Cerebellar cortex (tissue), 1 donor: ENCODE data around the gene HTR2B.
"Not testable (repeated sequence)": the region's sequence is repeated elsewhere in the genome, so short reads cannot be mapped to it uniquely, and the experiment has no call there.

ENCODE experiments used
- DNase-seq: peaks from one replicate; pipeline ENCODE4 v3.0.0-alpha.2; 2015; ENCODE audit warnings: low spot score

HTR2B gene

GRCh38 chr2:231124838-231125568, at the start of gene HTR2B:
HTR2B (minus strand) TSS chr2:231125042; CDS start chr2:231123764, 1,278 bp downstream.
- peak; percentile 51 for DNase-seq

- DNase-seq, result peak; percentile 57
These were observed 49.4 kb upstream of the HTR2B start for GRCh38 chr2:231174211-231174651.

GRCh38 chr2:231172025-231172424, 47.2 kb upstream of the HTR2B start:
- DNase-seq, result no peak

GRCh38 chr2:231170055-231170454, 45.2 kb upstream of the HTR2B start:
- DNase-seq, result no peak

- DNase-seq, result no peak
These were observed 44.6 kb upstream of the HTR2B start for GRCh38 chr2:231169488-231169887.

- no peak for DNase-seq
These were observed 43.8 kb upstream of the HTR2B start for GRCh38 chr2:231168460-231169139.

- DNase-seq, result no peak
These were observed 43.1 kb upstream of the HTR2B start for GRCh38 chr2:231167745-231168459.

- no peak for DNase-seq
These were observed 38.7 kb upstream of the HTR2B start for GRCh38 chr2:231163414-231164095.

GRCh38 chr2:231163011-231163410, 38.2 kb upstream of the HTR2B start:
- DNase-seq, result no peak

- peak; percentile 80 for DNase-seq
These were observed 37.1 kb upstream of the HTR2B start for GRCh38 chr2:231161877-231162329.

- DNase-seq, result no peak
These were observed 36.5 kb upstream of the HTR2B start for GRCh38 chr2:231161252-231161839.

GRCh38 chr2:231160701-231161100, 35.9 kb upstream of the HTR2B start:
- DNase-seq, result no peak

GRCh38 chr2:231159306-231159705, 34.5 kb upstream of the HTR2B start:
- DNase-seq, result peak; percentile 63

- DNase-seq, result no peak
These were observed 28.1 kb upstream of the HTR2B start for GRCh38 chr2:231152800-231153557.

GRCh38 chr2:231146665-231147064, 21.8 kb upstream of the HTR2B start:
- DNase-seq, result no peak

GRCh38 chr2:231144896-231145295, 20.1 kb upstream of the HTR2B start:
- no peak for DNase-seq

GRCh38 chr2:231140808-231141207, 16.0 kb upstream of the HTR2B start:
- not testable (repeated sequence) for DNase-seq

- no peak for DNase-seq
These were observed 15.0 kb upstream of the HTR2B start for GRCh38 chr2:231139796-231140195.

GRCh38 chr2:231138699-231139098, 13.9 kb upstream of the HTR2B start:
- DNase-seq, result no peak

GRCh38 chr2:231134910-231135655, 10.2 kb upstream of the HTR2B start:
- DNase-seq, result no peak
